ENCODE data around the gene CCDC24.

CCDC24 gene

GRCh38 chr1:43991476-43992231 is at the start of gene CCDC24:
Gene CCDC24, plus strand, starts transcription at chr1:43991599. Its CDS starts 280 bp downstream, at chr1:43991879.
- peak; percentile 48 to 55 for DNase-seq (ENCODE audit: low read depth in 2 of 2)

GRCh38 chr1:43942411-43942810 is 49.0 kb upstream of the CCDC24 start:
- DNase-seq (ENCODE audit: low read depth in 2 of 2) = no peak

GRCh38 chr1:43944860-43945259 is 46.5 kb upstream of the CCDC24 start:
- no peak for DNase-seq (ENCODE audit: low read depth in 2 of 2)

GRCh38 chr1:43945674-43946235 is 45.6 kb upstream of the CCDC24 start:
- no peak for DNase-seq (ENCODE audit: low read depth in 2 of 2)

- DNase-seq (ENCODE audit: low read depth in 2 of 2) = peak; percentile 86 to 87
These were observed 45.0 kb upstream of the CCDC24 start, which contains the start of gene IPO13 for GRCh38 chr1:43946236-43947060. Gene IPO13, plus strand, starts transcription at chr1:43946950. Its CDS starts 651 bp downstream, at chr1:43947601.

- no peak for DNase-seq (ENCODE audit: low read depth in 2 of 2)
These were observed 44.1 kb upstream of the CCDC24 start for GRCh38 chr1:43947061-43947873.

GRCh38 chr1:43947874-43948437 is 43.4 kb upstream of the CCDC24 start:
- no peak for DNase-seq (ENCODE audit: low read depth in 2 of 2)

GRCh38 chr1:43949678-43950077 is 41.7 kb upstream of the CCDC24 start:
- DNase-seq (ENCODE audit: low read depth in 2 of 2) = no peak

GRCh38 chr1:43951021-43951985 is 40.1 kb upstream of the CCDC24 start:
- DNase-seq (ENCODE audit: low read depth in 2 of 2) = no peak

GRCh38 chr1:43952731-43953346 is 38.6 kb upstream of the CCDC24 start:
- DNase-seq (ENCODE audit: low read depth in 2 of 2) = no peak

GRCh38 chr1:43953361-43953760 is 38.0 kb upstream of the CCDC24 start:
- DNase-seq (ENCODE audit: low read depth in 2 of 2) = no peak

- no peak for DNase-seq (ENCODE audit: low read depth in 2 of 2)
These were observed 37.4 kb upstream of the CCDC24 start for GRCh38 chr1:43954036-43954435.

GRCh38 chr1:43956234-43956633 is 35.2 kb upstream of the CCDC24 start:
- no peak for DNase-seq (ENCODE audit: low read depth in 2 of 2)

- DNase-seq (ENCODE audit: low read depth in 2 of 2) = no peak
These were observed 33.9 kb upstream of the CCDC24 start for GRCh38 chr1:43957407-43958040.

- no peak for DNase-seq (ENCODE audit: low read depth in 2 of 2)
These were observed 32.8 kb upstream of the CCDC24 start for GRCh38 chr1:43958351-43959255.

GRCh38 chr1:43960798-43961197 is 30.6 kb upstream of the CCDC24 start:
- no peak for DNase-seq (ENCODE audit: low read depth in 2 of 2)

- no peak for DNase-seq (ENCODE audit: low read depth in 2 of 2)
These were observed 29.7 kb upstream of the CCDC24 start for GRCh38 chr1:43961692-43962091.

- no peak for DNase-seq (ENCODE audit: low read depth in 2 of 2)
These were observed 29.1 kb upstream of the CCDC24 start for GRCh38 chr1:43962324-43962723.

Data from stimulated activated CD8-positive, alpha-beta memory T cell treated with anti-CD3 and anti-CD28 coated beads, Interleukin-2, amount 100 ng/mL, for 1 hour (primary cell).